DMS153 treated with DMSO at 0.1 percent for 48 hours (cell line): Measurements from ENCODE around the gene FAM204A.

Source experiments
- DNase-seq: peaks from one replicate; lab custom pipeline; 2025; ENCODE audit not compliant: unreplicated experiment; lab: John Stamatoyannopoulos, UW

Gene FAM204A

GRCh38 chr10:118332948-118333710, 9.0 kb downstream of the FAM204A start:
- peak; percentile 27 for DNase-seq

DNA sequence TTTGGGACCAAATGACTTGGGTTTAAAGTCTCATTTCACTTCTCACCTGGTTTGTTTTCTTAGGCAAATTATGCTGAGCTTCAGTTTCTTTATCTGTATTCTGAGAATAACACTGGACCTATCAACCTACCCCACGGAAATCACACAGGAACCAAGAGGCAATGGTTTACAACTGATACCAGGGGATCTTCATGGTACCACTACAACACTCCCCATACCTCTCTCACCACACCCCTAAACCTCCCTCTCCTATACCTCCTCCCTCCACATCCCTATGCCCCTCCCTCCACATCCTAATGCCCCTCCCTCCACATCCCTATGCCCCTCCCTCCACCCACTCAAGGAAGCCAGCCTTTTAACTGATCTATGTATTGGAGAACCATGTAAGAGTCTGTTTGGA, 9.9 kb downstream of the FAM204A start:
- DNase-seq, result no peak

DNA sequence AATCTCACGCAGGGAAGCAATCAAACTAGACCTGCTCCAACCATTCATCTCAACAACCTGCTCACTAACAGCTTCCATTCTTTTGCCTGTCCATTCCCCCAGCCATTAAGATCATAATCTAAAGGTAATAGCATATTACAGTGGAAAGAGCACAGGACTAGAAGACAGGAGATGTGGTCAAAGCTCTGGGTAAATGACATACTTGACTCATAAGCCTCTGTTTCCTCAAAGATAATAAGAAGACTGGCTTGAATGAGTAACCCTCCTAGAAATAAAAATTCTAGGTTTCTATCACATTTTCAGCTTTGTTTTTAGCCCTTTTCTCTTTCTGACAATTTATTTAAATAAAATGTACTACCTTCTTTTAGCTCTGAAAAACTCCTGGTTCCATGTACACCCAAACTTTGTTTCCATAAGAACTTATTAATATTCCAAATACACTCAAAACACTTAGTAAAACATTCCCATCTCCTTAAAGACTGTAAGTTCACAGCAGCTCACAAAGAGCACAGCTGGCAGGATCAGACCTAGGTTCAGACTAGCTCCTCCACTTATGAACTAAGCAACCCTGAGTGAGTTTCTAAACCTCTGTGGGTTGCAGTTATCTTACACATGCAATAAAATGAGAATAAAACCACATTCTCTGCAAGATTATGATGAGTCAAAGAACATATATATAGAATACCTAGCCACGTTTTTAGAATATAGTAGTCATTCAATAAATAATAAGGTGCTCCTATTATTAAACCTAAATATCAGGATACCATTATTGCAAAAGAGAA, 11.6 kb downstream of the FAM204A start:
- DNase-seq, result no peak

DNA sequence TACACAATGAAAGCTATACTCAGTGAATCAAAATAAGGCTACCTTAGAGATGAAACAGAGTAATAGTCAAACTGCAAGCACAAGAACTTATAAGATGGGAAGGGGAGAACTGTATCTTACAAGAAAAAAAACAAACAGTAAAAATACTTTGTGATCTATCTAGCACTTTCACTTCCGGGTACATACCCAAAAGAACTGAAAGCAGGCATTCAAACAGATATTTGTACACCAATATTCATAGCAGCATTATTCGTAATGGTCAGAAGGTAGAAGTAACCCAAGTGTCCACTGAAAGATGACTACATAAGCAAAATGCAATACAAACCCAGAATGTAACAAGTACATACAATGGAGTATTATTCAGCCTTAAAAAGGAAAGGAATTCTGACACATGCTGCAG, 18.0 kb downstream of the FAM204A start:
- DNase-seq, result no peak

- DNase-seq, result no peak
These were observed 20.2 kb downstream of the FAM204A start for GRCh38 chr10:118321724-118322575.

DNA sequence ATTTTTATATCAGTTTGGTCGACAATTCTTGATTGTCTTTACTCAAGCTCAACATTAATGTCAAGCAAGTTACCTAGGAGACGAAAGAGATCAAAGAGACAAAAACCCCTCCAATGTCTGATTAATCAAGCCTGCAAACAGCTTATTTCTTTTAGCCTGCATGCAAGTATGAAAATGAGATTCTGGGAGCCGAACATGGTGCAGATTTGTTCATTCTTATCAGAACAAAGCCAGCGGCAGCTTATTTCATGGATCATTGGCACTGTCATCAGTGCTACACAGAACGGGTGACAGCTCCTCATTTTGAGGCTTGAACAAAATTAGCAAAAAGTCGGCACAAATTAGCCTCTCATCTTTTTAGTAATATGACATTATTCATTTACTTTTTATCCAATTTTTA, 26.5 kb downstream of the FAM204A start:
- no peak for DNase-seq

DNA sequence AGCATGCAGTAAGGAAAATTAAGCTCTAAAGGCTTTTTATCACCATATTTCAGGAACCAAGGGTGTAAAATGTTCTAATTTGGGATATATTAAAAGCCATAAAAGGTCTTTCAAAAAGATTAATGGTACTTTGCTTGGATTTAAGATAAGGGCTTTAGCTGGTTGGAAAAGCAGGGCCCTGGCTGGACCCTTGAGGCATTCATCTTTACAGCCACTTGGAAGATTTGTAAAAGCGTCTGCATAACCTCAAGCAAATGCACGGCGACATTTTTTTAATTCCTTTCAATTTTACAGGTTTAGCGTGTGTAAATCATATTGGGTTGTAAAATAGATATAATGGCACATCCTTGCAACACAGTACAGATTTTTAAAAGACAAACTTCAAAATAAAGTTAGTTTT, 27.2 kb downstream of the FAM204A start:
- no peak for DNase-seq

- DNase-seq, result no peak
These were observed 30.6 kb downstream of the FAM204A start for GRCh38 chr10:118311505-118311904.

- no peak for DNase-seq
These were observed 31.3 kb downstream of the FAM204A start for GRCh38 chr10:118310822-118311221.

DNA sequence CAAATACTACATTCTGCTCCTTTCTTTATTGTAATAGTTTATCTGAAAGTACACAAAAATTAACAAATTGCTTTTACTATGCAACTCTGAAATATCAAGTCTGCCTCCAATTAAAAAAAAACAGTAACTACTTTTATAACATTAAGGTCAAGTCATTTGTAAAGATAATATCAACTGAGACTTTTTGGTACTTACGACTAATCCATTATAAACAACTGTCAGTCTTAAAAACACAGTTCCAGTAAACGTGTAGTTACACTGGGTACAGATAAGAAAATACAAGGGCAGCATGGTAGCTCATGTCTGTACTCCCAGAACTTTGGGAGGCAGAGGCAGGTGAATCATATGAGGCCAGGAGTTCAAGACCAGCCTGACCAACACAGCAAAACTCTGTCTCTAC, 32.2 kb downstream of the FAM204A start:
- DNase-seq, result no peak

GRCh38 chr10:118308664-118309063, 33.5 kb downstream of the FAM204A start:
- DNase-seq, result no peak

DNA sequence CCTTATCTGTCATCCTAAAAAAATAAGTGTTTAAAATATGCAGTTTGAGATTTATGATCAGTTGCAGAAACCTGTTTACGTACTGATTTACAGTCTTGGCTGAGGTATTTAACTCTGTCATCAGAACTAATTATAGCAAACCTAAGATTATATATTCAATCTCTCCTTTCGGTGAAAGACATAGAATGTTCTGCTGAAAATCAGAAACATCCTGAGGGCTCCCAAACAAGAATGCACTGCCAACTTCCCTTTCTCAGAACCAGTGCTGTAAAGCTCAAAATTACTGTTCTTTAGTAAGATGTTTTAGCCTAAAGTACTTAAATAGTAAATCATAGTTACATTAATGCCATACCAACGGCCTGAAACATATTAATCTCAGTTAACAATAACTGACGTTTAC, 34.3 kb downstream of the FAM204A start:
- DNase-seq, result no peak

- no peak for DNase-seq
These were observed 34.9 kb downstream of the FAM204A start for GRCh38 chr10:118307220-118307619.

- no peak for DNase-seq
These were observed 36.4 kb downstream of the FAM204A start for GRCh38 chr10:118305730-118306129.

DNA sequence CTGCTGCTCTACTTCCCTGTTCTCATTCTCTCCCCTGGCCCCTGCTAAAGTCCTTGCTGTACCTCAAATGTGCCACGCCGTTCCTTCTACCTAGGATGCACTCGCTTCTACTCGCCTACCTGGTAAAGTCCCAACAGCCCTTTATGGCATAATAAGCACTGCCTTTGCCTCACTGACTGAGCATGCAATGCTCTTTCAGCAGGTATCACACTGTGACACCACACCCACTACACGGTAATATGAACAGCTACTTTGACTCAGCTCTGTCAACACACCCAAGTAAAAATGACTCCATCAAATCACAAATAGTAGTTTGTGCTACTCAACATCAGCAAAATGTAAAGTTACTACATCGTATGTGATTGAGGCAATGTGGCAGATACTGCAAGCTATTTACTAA, 37.6 kb downstream of the FAM204A start:
- no peak for DNase-seq

GRCh38 chr10:118301211-118301610, 40.9 kb downstream of the FAM204A start:
- no peak for DNase-seq

DNA sequence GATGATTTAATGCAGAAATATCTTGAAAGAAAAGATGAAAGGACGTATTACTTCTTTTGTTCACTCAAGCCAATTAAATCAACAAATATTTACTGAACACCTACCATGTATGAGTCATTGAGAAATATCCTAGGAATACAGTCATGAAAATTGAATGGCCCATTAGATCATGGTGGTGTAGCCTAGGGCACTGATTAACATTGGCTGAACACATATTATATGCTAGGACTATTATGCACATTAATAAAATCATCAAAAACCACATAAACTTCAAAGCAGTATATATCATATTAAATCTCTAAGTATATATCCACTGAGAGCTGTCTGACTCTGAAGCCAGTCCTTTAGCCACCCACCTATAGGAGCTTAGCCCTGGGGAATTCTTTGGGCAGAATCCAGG, 41.8 kb downstream of the FAM204A start:
- no peak for DNase-seq

GRCh38 chr10:118298787-118299186, 43.3 kb downstream of the FAM204A start:
- no peak for DNase-seq

GRCh38 chr10:118291122-118291521, 51.0 kb downstream of the FAM204A start:
- DNase-seq, result no peak

DNA sequence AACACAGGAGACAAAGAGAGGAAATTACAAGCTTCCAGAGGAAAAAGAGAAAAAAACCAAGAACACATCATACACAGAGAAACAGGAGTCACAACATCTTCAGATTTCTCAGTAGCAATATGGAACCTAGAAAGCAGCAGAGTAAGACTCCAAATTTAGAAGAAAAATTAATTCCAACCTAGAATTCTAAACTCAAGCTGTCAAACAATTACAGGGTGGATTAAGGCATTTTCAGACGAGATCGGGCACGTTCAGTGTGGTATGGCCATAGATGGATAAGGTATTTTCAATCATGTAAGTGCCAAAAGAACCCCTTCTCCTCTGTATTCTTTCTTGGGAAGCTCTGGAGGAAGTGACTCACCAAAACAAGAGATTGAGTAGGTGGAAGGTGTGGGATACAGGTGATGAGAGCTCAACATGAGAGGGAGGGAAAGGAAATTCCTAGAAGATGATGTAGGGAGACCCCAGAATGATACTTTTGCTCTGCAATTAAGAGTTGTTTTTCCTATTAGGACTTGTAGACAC, 51.6 kb downstream of the FAM204A start:
- no peak for DNase-seq

GRCh38 chr10:118287076-118287806, 54.9 kb downstream of the FAM204A start:
- DNase-seq, result no peak
